PC-3 (cell line): ENCODE data around the gene GAB2. TPM values are rescaled to one million over a fixed set of nuclear protein-coding genes. Genes with fewer than 3 reads are reported as not detected.

ENCODE experiments used
- ATAC-seq: fragments of 200-7000 bp; cut with Tn5 transposase; 2 replicates; pipeline ENCODE4 v1.9.1; 2020; ENCODE audit warnings: mild to moderate bottlenecking, moderate library complexity
- BruUV-seq: library from RNA; stranded (reverse); fragments of 400-500 nt; replicated peaks from 2 replicates; lab custom pipeline; 2021; lab: Mats Ljungman, UMichigan
- CTCF ChIA-PET: fragments of 300-600 bp; sonication (Branson Sonifier 250); formaldehyde crosslinking; loops from one replicate; lab custom pipeline; 2022; ENCODE audit warnings: antibody characterized with exemption; lab: Charles Lee
- POLR2A ChIA-PET: fragments of 300-600 bp; sonication (Branson Sonifier 250); formaldehyde crosslinking; loops from one replicate; lab custom pipeline; 2022; ENCODE audit warnings: antibody characterized with exemption; ENCODE audit not compliant: unreplicated experiment; lab: Charles Lee
- DNase-seq: peaks from one replicate; pipeline ENCODE4 v3.0.0-alpha.2; 2015
- H2AFZ ChIP-seq: fragments of 300-600 bp; sonication (generic); 2 replicates; pipeline ENCODE4 v1.6.0; 2016; ENCODE audit warnings: antibody characterized with exemption, low read length
- H3F3A ChIP-seq: fragments of 300-600 bp; sonication (generic); one replicate; pipeline ENCODE4 v1.6.0; 2017; ENCODE audit warnings: antibody characterized with exemption, low read length, control low read depth, mild to moderate bottlenecking; ENCODE audit not compliant: unreplicated experiment
- H3K27ac ChIP-seq: fragments of 300-600 bp; sonication (generic); 2 replicates; pipeline ENCODE4 v1.5.1; 2016; ENCODE audit warnings: mild to moderate bottlenecking, low read length
- H3K27me3 ChIP-seq: fragments of 300-600 bp; sonication (generic); 2 replicates; pipeline ENCODE4 v1.6.1; 2016; ENCODE audit warnings: low read length, mixed read lengths
- H3K36me3 ChIP-seq: fragments of 300-600 bp; sonication (generic); 2 replicates; pipeline ENCODE4 v1.6.1; 2016; ENCODE audit warnings: low read depth, mixed run types, low read length, mixed read lengths
- H3K4me1 ChIP-seq: fragments of 300-600 bp; sonication (generic); 2 replicates; pipeline ENCODE4 v1.5.1; 2016; ENCODE audit warnings: low read length; ENCODE audit not compliant: insufficient read depth
- H3K4me2 ChIP-seq: fragments of 300-600 bp; sonication (generic); 2 replicates; pipeline ENCODE4 v1.6.0; 2016; ENCODE audit warnings: low read length
- H3K4me3 ChIP-seq: fragments of 300-600 bp; sonication (generic); 2 replicates; pipeline ENCODE4 v1.5.1; 2016; ENCODE audit warnings: mild to moderate bottlenecking, low read length, mixed read lengths
- H3K79me2 ChIP-seq: fragments of 300-600 bp; sonication (generic); 2 replicates; pipeline ENCODE4 v1.6.1; 2017; ENCODE audit warnings: low read length, mixed read lengths
- H3K9ac ChIP-seq: fragments of 300-600 bp; sonication (generic); 2 replicates; pipeline ENCODE4 v1.6.0; 2016; ENCODE audit warnings: mild to moderate bottlenecking, low read length
- H3K9me2 ChIP-seq: fragments of 300-600 bp; sonication (generic); replicated peaks from 2 replicates; pipeline ENCODE4 v1.6.1; 2016; ENCODE audit warnings: mixed run types, low read length, mixed read lengths
- H3K9me3 ChIP-seq: fragments of 300-600 bp; sonication (generic); 2 replicates; pipeline ENCODE4 v1.6.1; 2016; ENCODE audit warnings: low read length, mixed read lengths
- H4K20me1 ChIP-seq: fragments of 300-600 bp; sonication (generic); 2 replicates; pipeline ENCODE4 v1.6.1; 2016; ENCODE audit warnings: low read length, mixed read lengths
- CTCF ChIP-seq: fragments of 300-600 bp; sonication (generic); conservative IDR thresholded peaks from 2 replicates; pipeline ENCODE4 v1.5.1; 2017; ENCODE audit warnings: antibody characterized with exemption, low read depth, mild to moderate bottlenecking, low read length
- EZH2 ChIP-seq: fragments of 300-600 bp; sonication (generic); IDR thresholded peaks from one replicate; pipeline ENCODE4 v1.6.1; 2017; ENCODE audit warnings: antibody characterized with exemption, mild to moderate bottlenecking, low read length; ENCODE audit not compliant: unreplicated experiment
- EZH2phosphoT487 ChIP-seq: fragments of 300-600 bp; sonication (generic); IDR thresholded peaks from 2 replicates; pipeline ENCODE4 v1.6.1; 2018; ENCODE audit warnings: mild to moderate bottlenecking, antibody characterized with exemption, low read length, borderline replicate concordance
- intact Hi-C: fragments of 100-400 bp; cut with micrococcal nuclease; formaldehyde crosslinking; loops from 2 replicates; pipeline ENCODE4 v1.9.0; 2023
- total RNA-seq: library from RNA; depleted of rRNA; stranded (reverse); fragments of >200 nt; gene quantifications from 2 replicates; pipeline ENCODE4 v1.2.3, GENCODE V29; 2014

Gene GAB2
- total RNA-seq, 1 experiment from 2014 or later: 7.1 TPM

- H3K79me2 ChIP-seq: no peaks in the 10 kb centered on the region
- intact Hi-C loops: no loop called here
- no peak overlapping the region for H3K9ac ChIP-seq
- no peak for DNase-seq
- H3F3A ChIP-seq: no peaks in the 10 kb centered on the region
- no peaks in the 10 kb centered on the region for H3K4me1 ChIP-seq
- ATAC-seq: no peak
- no peaks in the 10 kb centered on the region for H3K27me3 ChIP-seq
- H3K4me3 ChIP-seq: no peak overlapping the region
- H3K9me2 ChIP-seq: no peaks in the 10 kb centered on the region
- no peak overlapping the region for H3K4me2 ChIP-seq
- POLR2A ChIA-PET: no interaction called here
- TF ChIP-seq EZH2phosphoT487 (no peak), EZH2 (no peak), CTCF (no peak)
- H3K36me3 ChIP-seq: peaks cover 5% of the 10 kb centered on the region; the same call in 1 of the 2 replicates
- H2AFZ ChIP-seq: no peak overlapping the region
- H3K9me3 ChIP-seq: peaks cover 8% of the 10 kb centered on the region; the same call in 1 of the 2 replicates
- no peaks in the 10 kb centered on the region for H4K20me1 ChIP-seq
- CTCF ChIA-PET: no interaction called here
- H3K27ac ChIP-seq: no peak overlapping the region
- BruUV-seq: no TSS peak
Observed at GRCh38 chr11:78244080-78244479, 173.5 kb downstream of the GAB2 start.

DNA sequence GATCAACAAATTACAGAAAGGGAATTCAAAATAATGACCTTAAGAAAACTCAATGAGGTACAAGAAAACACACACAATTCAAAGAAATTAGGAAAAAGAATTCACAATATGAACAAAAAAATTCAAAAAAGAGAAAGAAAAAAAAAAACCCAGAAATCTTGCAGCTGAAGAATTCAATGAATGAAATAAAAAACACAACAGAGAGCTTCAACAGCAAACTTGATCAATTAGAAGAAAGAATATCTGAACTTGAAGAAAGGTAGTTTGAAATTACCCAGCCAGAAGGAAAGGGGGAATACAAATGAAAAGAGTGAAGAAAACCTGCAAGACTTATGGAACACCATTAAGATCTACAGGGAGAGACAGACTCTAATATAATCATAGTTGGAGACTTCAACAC is 176.1 kb downstream of the GAB2 start:
- Histone ChIP-seq H3K9me2 (no peaks in the 10 kb centered on the region), H3K9ac (no peak overlapping the region), H3K4me3 (no peak overlapping the region), H4K20me1 (no peaks in the 10 kb centered on the region), H3K27me3 (no peaks in the 10 kb centered on the region), H3K27ac (no peak overlapping the region), H2AFZ (no peak overlapping the region), H3K4me2 (no peak overlapping the region), H3K79me2 (no peaks in the 10 kb centered on the region), H3F3A (no peaks in the 10 kb centered on the region), H3K4me1 (no peaks in the 10 kb centered on the region), H3K36me3 (peaks cover 5% of the 10 kb centered on the region; the same call in 1 of the 2 replicates), H3K9me3 (peaks cover 8% of the 10 kb centered on the region; the same call in 1 of the 2 replicates)
- intact Hi-C loops: no loop called here
- TF ChIP-seq CTCF: no peak
- TF ChIP-seq EZH2: no peak
- no peak for TF ChIP-seq EZH2phosphoT487
- DNase-seq (no peak), ATAC-seq (no peak)
- ChIA-PET POLR2A (no interaction called here), CTCF (no interaction called here)
- BruUV-seq: no TSS peak

- Histone ChIP-seq H3K9me3 (peaks cover 8% of the 10 kb centered on the region; the same call in 1 of the 2 replicates), H2AFZ (no peak overlapping the region), H3K36me3 (peaks cover 5% of the 10 kb centered on the region; the same call in 1 of the 2 replicates), H3K4me3 (no peak overlapping the region), H3K27me3 (no peaks in the 10 kb centered on the region), H3K27ac (no peak overlapping the region), H3K9me2 (no peaks in the 10 kb centered on the region), H3K4me2 (no peak overlapping the region), H3K4me1 (no peaks in the 10 kb centered on the region), H4K20me1 (no peaks in the 10 kb centered on the region), H3K9ac (no peak overlapping the region), H3F3A (no peaks in the 10 kb centered on the region), H3K79me2 (no peaks in the 10 kb centered on the region)
- ChIA-PET CTCF (no interaction called here), POLR2A (no interaction called here)
- ATAC-seq (no peak), DNase-seq (no peak)
- no TSS peak for BruUV-seq
- intact Hi-C loops: loop anchor here (10.0 kb wide), 2 partner anchors 75 to 105 kb away; no protein-coding TSS in a partner anchor
- no peak for TF ChIP-seq CTCF
- no peak for TF ChIP-seq EZH2phosphoT487
- TF ChIP-seq EZH2: no peak
Observed at GRCh38 chr11:78239781-78240180, 177.8 kb downstream of the GAB2 start.
